ENCODE measurements around the gene CASZ1.

GRCh38 chr1:10665930-10666850, 130.3 kb downstream of the CASZ1 start:
- TF ChIP-seq CTCF (IDR thresholded peaks at IDR 0.05; ENCODE audit: borderline replicate concordance, extremely low read depth, low read length, poor library complexity, severe bottlenecking) (no peak), EZH2 (IDR thresholded peaks at IDR 0.05; ENCODE audit: borderline replicate concordance, low read depth, low read length, severe bottlenecking) (no peak)

Measured in DND-41 (cell line).